A673 (cell line): Measurements from ENCODE around the gene CPN2. TPM values are rescaled to one million over a fixed set of nuclear protein-coding genes. Genes with fewer than 3 reads are reported as not detected.

ENCODE experiments used
- BruUV-seq: library from RNA; stranded (reverse); fragments of 400-500 nt; replicated peaks from 2 replicates; lab custom pipeline; 2021; lab: Mats Ljungman, UMichigan
- CTCF ChIA-PET: fragments of 300-600 bp; sonication (Branson Sonifier 250); formaldehyde crosslinking; loops from one replicate; lab custom pipeline; 2022; ENCODE audit warnings: antibody characterized with exemption; lab: Charles Lee
- POLR2A ChIA-PET: fragments of 300-600 bp; sonication (Branson Sonifier 250); formaldehyde crosslinking; loops from one replicate; lab custom pipeline; 2022; ENCODE audit warnings: antibody characterized with exemption; ENCODE audit not compliant: low non-redundant PET; lab: Charles Lee
- DNase-seq: peaks from one replicate; pipeline ENCODE4 v3.0.0-alpha.2; 2015; ENCODE audit warnings: low spot score
- H3K27ac ChIP-seq: fragments of 200-600 bp; sonication (generic); 2 replicates; pipeline ENCODE4 v1.5.1; 2016; ENCODE audit warnings: mixed run types, low read depth, mild to moderate bottlenecking, mixed read lengths, antibody characterized with exemption, low read length; ENCODE audit not compliant: poor library complexity, severe bottlenecking
- H3K27me3 ChIP-seq: fragments of 200-600 bp; sonication (generic); replicated peaks from 2 replicates; pipeline ENCODE4 v1.6.1; 2017; ENCODE audit warnings: mixed run types, low read depth, mild to moderate bottlenecking, mixed read lengths, antibody characterized with exemption, low read length; ENCODE audit not compliant: insufficient read depth, poor library complexity
- H3K36me3 ChIP-seq: fragments of 200-600 bp; sonication (generic); 2 replicates; pipeline ENCODE4 v1.6.1; 2016; ENCODE audit warnings: mixed run types, mild to moderate bottlenecking, mixed read lengths, antibody characterized with exemption, low read length; ENCODE audit not compliant: insufficient read depth, poor library complexity, severe bottlenecking
- H3K4me1 ChIP-seq: fragments of 200-600 bp; sonication (generic); 2 replicates; pipeline ENCODE4 v1.6.1; 2017; ENCODE audit warnings: mixed run types, mild to moderate bottlenecking, mixed read lengths, antibody characterized with exemption, low read length; ENCODE audit not compliant: insufficient read depth, poor library complexity, severe bottlenecking
- H3K4me3 ChIP-seq: fragments of 200-600 bp; sonication (generic); 2 replicates; pipeline ENCODE4 v1.5.1; 2016; ENCODE audit warnings: low read depth, mixed run types, mild to moderate bottlenecking, mixed read lengths, low read length; ENCODE audit not compliant: poor library complexity, severe bottlenecking
- H3K9me3 ChIP-seq: fragments of 200-600 bp; sonication (generic); 2 replicates; pipeline ENCODE4 v1.6.1; 2016; ENCODE audit warnings: mixed run types, low read depth, mild to moderate bottlenecking, mixed read lengths, antibody characterized with exemption, low read length; ENCODE audit not compliant: poor library complexity, severe bottlenecking
- CTCF ChIP-seq: fragments of 300-800, 200-600 bp; sonication (generic); conservative IDR thresholded peaks from 2 replicates; pipeline ENCODE4 v1.5.1; 2017; ENCODE audit warnings: low read depth, mild to moderate bottlenecking, antibody characterized with exemption, low read length, moderate library complexity, mixed read lengths
- EZH2 ChIP-seq: fragments of 200-600 bp; sonication (generic); IDR thresholded peaks from 2 replicates; pipeline ENCODE4 v1.6.1; 2017; ENCODE audit warnings: borderline replicate concordance, low read depth, mild to moderate bottlenecking, mixed read lengths, antibody characterized with exemption, low read length; ENCODE audit not compliant: poor library complexity, severe bottlenecking
- intact Hi-C: fragments of 100-400 bp; cut with micrococcal nuclease; formaldehyde crosslinking; loops from one replicate; pipeline ENCODE4 v1.10.0; 2022; ENCODE audit not compliant: unreplicated experiment
- total RNA-seq: library from RNA; stranded (reverse); gene quantifications from 2 replicates; pipeline ENCODE4 v1.2.3, GENCODE V29; 2021

Gene CPN2
- total RNA-seq, 1 experiment from 2014 or later, result not detected

DNA sequence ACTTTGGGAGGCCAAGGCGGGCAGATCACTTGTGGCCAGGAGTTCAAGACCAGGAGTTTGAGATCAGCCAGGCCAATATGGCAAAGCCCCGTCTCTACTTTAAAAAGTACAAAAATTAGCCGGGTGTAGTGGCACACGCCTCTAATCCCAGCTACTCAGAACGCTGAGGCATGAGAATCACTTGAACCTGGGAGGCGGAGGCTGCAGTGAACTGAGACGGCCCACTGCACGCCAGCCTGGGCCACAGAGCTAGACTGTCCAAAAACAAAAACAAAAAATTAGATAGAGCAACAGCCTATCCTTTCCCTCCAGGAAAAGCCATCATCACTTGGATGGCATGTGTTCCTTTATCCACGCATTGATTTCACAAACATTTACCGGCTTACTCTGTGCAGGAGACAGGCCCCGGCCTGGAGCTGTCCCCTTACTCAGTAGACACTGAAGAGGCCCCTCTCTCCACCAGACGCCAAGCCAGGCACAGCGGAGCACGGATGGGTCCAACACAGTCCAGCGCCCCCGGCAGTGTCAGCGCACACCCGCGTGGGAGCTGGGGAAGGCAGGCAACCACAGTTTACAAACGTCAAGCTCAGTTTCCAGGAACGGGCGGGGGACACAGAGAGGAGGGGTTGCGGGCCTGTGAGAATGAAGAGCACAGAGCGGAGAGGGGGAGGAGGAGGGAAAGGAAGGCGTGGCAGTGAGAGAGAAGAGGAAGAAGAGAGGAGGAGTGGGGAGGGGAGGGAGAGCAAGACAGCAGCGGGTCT lies 44.8 kb upstream of the CPN2 start:
- no peak for TF ChIP-seq EZH2
- no peak for TF ChIP-seq CTCF
- POLR2A ChIA-PET, result no interaction called here
- Histone ChIP-seq H3K9me3 (peaks cover under 1% of the 10 kb centered on the region), H3K27ac (peak overlapping the region; percentile 58), H3K4me3 (no peak overlapping the region), H3K36me3 (no peaks in the 10 kb centered on the region), H3K4me1 (peaks cover 18% of the 10 kb centered on the region), H3K27me3 (no peaks in the 10 kb centered on the region)
- no TSS peak for BruUV-seq
- DNase-seq, result no peak
- CTCF ChIA-PET, result interaction anchor here (0.6 kb wide), 1 partner anchor 57 kb away, joined by 4 read pairs; no protein-coding TSS in a partner anchor
- intact Hi-C loops, result no loop called here

DNA sequence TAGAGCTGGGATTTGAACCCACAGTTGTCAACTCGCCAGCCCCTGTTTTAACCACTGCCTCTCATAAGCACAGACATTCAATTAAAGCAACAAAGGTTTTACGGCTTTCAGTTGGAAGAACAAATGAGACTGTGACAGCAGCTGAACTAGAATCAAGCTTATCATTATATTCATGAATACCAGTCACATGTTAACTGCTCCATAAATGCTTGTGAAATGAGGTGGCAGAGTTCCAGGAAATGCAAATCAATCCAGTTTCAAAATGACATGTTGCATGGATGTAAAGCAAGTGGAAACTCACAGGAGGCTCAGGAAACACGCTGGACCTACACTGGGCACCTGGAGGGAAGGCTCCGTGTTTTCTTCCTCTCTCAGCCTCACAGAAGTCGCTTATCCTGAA lies 44.1 kb upstream of the CPN2 start:
- no TSS peak for BruUV-seq
- no peaks in the 10 kb centered on the region for H3K36me3 ChIP-seq
- ChIA-PET CTCF (no interaction called here), POLR2A (no interaction called here)
- TF ChIP-seq EZH2, result no peak
- TF ChIP-seq CTCF, result no peak
- no peak overlapping the region for H3K4me3 ChIP-seq
- intact Hi-C loops, result no loop called here
- peak; percentile 83 for DNase-seq
- no peaks in the 10 kb centered on the region for H3K27me3 ChIP-seq
- peak overlapping the region; percentile 58 for H3K27ac ChIP-seq
- peaks cover 8% of the 10 kb centered on the region for H3K9me3 ChIP-seq
- H3K4me1 ChIP-seq, result peaks cover 18% of the 10 kb centered on the region

GRCh38 chr3:194392576-194392975 lies 41.4 kb upstream of the CPN2 start:
- H3K27ac ChIP-seq, result no peak overlapping the region
- TF ChIP-seq EZH2, result no peak
- TF ChIP-seq CTCF, result no peak
- CTCF ChIA-PET, result no interaction called here
- no TSS peak for BruUV-seq
- POLR2A ChIA-PET, result no interaction called here
- intact Hi-C loops, result no loop called here
- no peak overlapping the region for H3K4me3 ChIP-seq
- no peaks in the 10 kb centered on the region for H3K36me3 ChIP-seq
- peaks cover 18% of the 10 kb centered on the region for H3K4me1 ChIP-seq
- no peak for DNase-seq
- no peaks in the 10 kb centered on the region for H3K27me3 ChIP-seq
- H3K9me3 ChIP-seq, result peaks cover 9% of the 10 kb centered on the region
